ENCODE measurements around the gene LYZ. TPM values are rescaled to one million over a fixed set of nuclear protein-coding genes. Genes with fewer than 3 reads are reported as not detected.
A peak's percentile ranks its signal among the peaks of the same experiment; 100 is the strongest.

LYZ gene
- total RNA-seq, 2 donors from 2014 or later: 10.8 to 35.4 TPM

DNA sequence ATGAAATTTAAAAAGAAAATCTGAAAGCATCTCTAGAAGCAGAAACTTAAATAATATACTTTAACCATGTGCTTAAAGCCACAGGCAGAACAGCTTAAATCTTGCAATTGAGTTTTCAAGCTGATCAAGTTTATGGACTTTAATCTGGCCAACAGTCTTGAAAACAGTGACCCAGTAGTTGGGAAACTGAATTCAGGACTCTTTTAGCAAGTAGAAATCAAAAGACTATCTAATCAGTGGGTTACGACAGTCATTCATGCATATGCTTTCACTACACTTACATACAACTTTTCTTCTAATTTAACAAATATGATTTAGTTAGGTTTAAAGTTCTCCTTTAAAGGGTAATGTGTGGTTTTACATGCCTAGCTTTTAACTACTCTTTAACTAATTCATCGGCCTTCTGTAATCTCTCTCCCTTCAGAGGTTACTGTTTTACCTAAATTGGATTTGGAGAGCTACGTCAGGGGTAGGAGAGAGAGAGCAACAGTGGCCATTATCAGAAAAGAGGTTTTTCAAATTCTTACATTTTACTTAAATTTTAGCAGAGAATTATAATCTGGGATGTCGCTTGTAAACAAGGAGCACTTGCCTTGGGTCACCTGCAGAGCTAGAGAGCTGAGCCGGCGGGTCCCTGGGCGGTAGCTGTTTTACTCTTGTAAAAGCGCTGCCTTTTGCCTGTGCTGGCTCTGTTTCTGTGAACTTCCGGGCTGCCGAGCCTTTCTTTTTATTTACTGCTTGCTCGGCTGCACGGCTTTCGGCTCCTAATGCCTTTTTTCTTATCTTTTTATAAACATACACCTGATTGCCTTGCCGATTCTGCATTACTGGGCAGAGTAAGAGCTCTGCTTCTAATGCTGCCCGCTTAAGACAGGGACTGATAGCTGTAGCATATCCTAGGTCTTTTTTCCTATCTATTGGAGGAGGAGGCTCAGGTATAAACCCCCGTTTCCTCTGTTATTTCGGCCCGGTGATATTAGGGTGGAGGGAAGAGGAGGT, 17.4 kb upstream of the LYZ start:
- no peak for DNase-seq (ENCODE audit: low spot score)
- Histone ChIP-seq H3K36me3 (no peaks in the 10 kb centered on the region), H3K9me3 (no peaks in the 10 kb centered on the region), H3K4me1 (peaks cover 0 to 15% of the 10 kb centered on the region in 2 donors), H3K27ac (no peak overlapping the region), H3K4me3 (peak overlapping the region; percentile 30 to 43), H3K27me3 (no peaks in the 10 kb centered on the region)
- TF ChIP-seq, protein P1, sequence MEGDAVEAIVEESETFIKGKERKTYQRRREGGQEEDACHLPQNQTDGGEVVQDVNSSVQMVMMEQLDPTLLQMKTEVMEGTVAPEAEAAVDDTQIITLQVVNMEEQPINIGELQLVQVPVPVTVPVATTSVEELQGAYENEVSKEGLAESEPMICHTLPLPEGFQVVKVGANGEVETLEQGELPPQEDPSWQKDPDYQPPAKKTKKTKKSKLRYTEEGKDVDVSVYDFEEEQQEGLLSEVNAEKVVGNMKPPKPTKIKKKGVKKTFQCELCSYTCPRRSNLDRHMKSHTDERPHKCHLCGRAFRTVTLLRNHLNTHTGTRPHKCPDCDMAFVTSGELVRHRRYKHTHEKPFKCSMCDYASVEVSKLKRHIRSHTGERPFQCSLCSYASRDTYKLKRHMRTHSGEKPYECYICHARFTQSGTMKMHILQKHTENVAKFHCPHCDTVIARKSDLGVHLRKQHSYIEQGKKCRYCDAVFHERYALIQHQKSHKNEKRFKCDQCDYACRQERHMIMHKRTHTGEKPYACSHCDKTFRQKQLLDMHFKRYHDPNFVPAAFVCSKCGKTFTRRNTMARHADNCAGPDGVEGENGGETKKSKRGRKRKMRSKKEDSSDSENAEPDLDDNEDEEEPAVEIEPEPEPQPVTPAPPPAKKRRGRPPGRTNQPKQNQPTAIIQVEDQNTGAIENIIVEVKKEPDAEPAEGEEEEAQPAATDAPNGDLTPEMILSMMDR (IDR thresholded peaks at IDR 0.05): no peak

DNA sequence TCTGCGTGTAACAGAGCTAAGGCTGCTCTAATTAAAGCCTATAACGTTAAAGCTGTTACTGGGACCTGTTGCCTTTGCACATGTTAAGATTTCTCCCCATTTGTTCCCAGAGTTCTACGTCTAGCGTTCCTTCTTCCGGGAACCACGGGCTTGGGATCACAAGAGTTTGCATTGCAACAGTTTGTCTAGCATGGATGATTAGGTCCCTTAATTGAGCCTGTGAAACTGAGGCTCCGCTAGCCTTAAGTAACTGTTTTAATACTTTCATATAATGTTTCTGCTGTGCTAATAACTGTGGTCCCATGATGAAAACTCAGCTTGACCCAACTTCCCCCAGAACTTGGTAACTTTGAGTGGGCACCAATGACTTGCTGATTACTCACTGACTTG, 16.7 kb upstream of the LYZ start:
- H3K27me3 ChIP-seq: no peaks in the 10 kb centered on the region
- H3K9me3 ChIP-seq: no peaks in the 10 kb centered on the region
- peaks cover 0 to 15% of the 10 kb centered on the region in 2 donors for H3K4me1 ChIP-seq
- no peak for DNase-seq (ENCODE audit: low spot score)
- no peak overlapping the region for H3K27ac ChIP-seq
- H3K36me3 ChIP-seq: no peaks in the 10 kb centered on the region
- TF ChIP-seq, protein P1 (IDR thresholded peaks at IDR 0.05): no peak
- H3K4me3 ChIP-seq: peak overlapping the region; percentile 30 to 43

DNA sequence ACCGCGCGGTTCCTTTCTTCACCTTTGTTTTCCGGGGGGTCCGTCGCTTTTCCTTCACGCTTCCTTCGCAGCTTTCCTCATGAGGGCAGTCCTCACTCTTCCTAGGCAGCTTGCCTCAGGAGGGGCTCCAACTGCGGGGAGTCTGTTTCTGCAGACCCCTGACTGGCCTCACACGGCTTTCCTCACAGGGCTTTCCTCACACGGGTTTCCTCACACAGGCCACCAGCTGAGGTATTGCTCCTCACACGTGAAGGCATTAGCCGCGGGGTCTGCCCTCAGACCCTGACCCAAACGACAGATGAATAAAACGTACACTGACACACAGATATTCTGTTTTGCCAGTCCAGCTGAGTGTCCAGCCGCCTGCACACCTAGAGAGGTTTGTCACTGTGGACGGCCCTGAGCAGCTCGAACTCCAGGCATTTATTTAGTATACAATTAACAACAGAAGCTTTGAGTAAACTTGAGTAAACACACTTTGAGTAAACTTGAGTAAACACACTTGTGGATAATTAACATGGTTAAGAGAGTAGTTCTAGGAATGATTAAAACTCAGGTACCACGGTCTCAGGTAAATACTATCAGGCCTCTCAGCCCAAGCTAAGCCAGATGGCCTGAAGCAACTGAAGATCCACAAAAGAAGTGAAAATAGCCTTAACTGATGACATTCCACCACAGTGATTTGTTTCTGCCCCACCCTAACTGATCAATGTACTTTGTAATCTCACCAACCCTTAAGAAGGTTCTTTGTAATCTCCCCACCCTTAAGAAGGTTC, 16.1 kb upstream of the LYZ start:
- Histone ChIP-seq H3K27me3 (no peaks in the 10 kb centered on the region), H3K9me3 (no peaks in the 10 kb centered on the region), H3K27ac (no peak overlapping the region), H3K36me3 (no peaks in the 10 kb centered on the region), H3K4me1 (peaks cover 0 to 15% of the 10 kb centered on the region in 2 donors), H3K4me3 (peak overlapping the region in 1 of 2 donors; percentile 43)
- TF ChIP-seq, protein P1 (IDR thresholded peaks at IDR 0.05): no peak
- no peak for DNase-seq (ENCODE audit: low spot score)

DNA sequence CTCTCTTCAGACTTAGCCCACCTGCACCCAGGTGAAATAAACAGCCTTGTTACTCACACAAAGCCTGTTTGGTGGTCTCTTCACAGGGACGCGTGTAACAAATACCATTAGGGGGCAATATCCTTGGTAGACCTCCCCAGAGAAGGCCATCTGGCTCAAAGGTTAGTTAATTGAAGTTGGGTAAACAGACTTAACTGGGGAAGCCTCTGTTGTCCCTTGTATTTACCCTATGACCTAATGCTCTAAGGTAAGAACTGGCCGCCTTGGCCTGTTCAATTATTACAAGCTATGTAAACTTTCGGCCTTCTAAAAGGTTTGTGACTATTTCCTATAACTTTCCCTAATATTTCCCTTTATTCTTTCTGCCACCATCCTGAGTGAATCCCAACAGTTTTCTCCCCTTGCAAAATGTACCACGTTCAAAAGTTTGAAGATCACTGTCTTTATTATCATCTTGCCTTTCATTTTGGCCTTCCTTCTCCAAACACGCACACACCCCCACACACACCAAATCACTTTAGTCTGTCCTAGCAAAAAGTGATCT, 15.3 kb upstream of the LYZ start:
- H3K27ac ChIP-seq: no peak overlapping the region
- H3K4me3 ChIP-seq: no peak overlapping the region
- H3K36me3 ChIP-seq: no peaks in the 10 kb centered on the region
- TF ChIP-seq, protein P1 (IDR thresholded peaks at IDR 0.05): no peak
- H3K9me3 ChIP-seq: no peaks in the 10 kb centered on the region
- H3K27me3 ChIP-seq: no peaks in the 10 kb centered on the region
- DNase-seq (ENCODE audit: low spot score): no peak
- H3K4me1 ChIP-seq: peaks cover 0 to 15% of the 10 kb centered on the region in 2 donors

DNA sequence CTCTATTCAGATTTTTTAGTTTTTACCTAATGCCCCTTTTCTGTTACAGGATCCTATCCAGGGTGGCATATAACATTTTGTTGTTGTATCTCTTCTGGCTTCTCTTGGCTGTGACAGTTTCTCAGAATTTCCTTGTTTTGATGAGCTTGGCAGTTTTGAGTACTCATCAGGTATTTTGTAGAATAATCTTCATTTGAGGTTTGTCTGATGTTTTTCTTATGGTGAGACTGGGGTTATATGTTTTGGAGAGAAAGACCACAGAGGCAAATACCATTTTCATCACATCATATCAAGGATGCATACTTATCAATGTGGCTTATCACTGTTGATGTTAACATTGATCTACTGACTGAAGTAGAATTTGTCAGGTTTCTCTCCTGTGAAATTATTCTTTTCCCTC, 14.0 kb upstream of the LYZ start:
- peaks cover 0 to 15% of the 10 kb centered on the region in 2 donors for H3K4me1 ChIP-seq
- no peak overlapping the region for H3K4me3 ChIP-seq
- no peaks in the 10 kb centered on the region for H3K27me3 ChIP-seq
- TF ChIP-seq, protein P1 (IDR thresholded peaks at IDR 0.05): no peak
- no peak for DNase-seq (ENCODE audit: low spot score)
- H3K9me3 ChIP-seq: no peaks in the 10 kb centered on the region
- no peaks in the 10 kb centered on the region for H3K36me3 ChIP-seq
- no peak overlapping the region for H3K27ac ChIP-seq
